Islet precursor cell (in vitro differentiated cells): ENCODE results near the gene ITPKC.
"Not testable (repeated sequence)": the region's sequence is repeated elsewhere in the genome, so short reads cannot be mapped to it uniquely, and the experiment has no call there.

Source experiments
- DNase-seq: peaks from one replicate; pipeline ENCODE4 v3.0.0-alpha.2; 2018

The ITPKC gene

GRCh38 chr19:40774916-40775631 lies 58.2 kb downstream of the ITPKC start, which contains the start of gene MIA:
Gene MIA, plus strand, starts transcription at chr19:40775521. Its CDS starts 22 bp downstream, at chr19:40775543.
- peak; percentile 89 for DNase-seq

- no peak for DNase-seq
Observed at GRCh38 chr19:40775632-40776022, 58.7 kb downstream of the ITPKC start.

GRCh38 chr19:40776364-40776763 lies 59.5 kb downstream of the ITPKC start:
- DNase-seq, result no peak

GRCh38 chr19:40776932-40777644 lies 60.2 kb downstream of the ITPKC start:
- DNase-seq, result peak; percentile 97

GRCh38 chr19:40777645-40777936 lies 60.7 kb downstream of the ITPKC start:
- no peak for DNase-seq

GRCh38 chr19:40777937-40778705 lies 61.2 kb downstream of the ITPKC start, which contains the start of gene RAB4B:
Gene RAB4B, plus strand, starts transcription at chr19:40778247. Its CDS starts 129 bp downstream, at chr19:40778376.
- peak; percentile 100 for DNase-seq

- peak; percentile 99 for DNase-seq
Observed at GRCh38 chr19:40778706-40779284, 61.9 kb downstream of the ITPKC start.

- no peak for DNase-seq
Observed at GRCh38 chr19:40780582-40780981, 63.7 kb downstream of the ITPKC start.

GRCh38 chr19:40781140-40781539 lies 64.2 kb downstream of the ITPKC start:
- DNase-seq, result no peak

- DNase-seq, result no peak
Observed at GRCh38 chr19:40783711-40784110, 66.8 kb downstream of the ITPKC start.

- not testable (repeated sequence) for DNase-seq
Observed at GRCh38 chr19:40784146-40784545, 67.2 kb downstream of the ITPKC start.

- DNase-seq, result no peak
Observed at GRCh38 chr19:40785526-40785925, 68.6 kb downstream of the ITPKC start.

GRCh38 chr19:40786060-40787037 lies 69.4 kb downstream of the ITPKC start:
- DNase-seq, result no peak
